Activated naive CD4-positive, alpha-beta T cell (primary cell): ENCODE data around the gene STK35.

Experiments used
- DNase-seq, 4 experiments: peaks; one replicate each; lab custom pipeline; 2025; lab: John Stamatoyannopoulos, UW

Gene STK35

DNA sequence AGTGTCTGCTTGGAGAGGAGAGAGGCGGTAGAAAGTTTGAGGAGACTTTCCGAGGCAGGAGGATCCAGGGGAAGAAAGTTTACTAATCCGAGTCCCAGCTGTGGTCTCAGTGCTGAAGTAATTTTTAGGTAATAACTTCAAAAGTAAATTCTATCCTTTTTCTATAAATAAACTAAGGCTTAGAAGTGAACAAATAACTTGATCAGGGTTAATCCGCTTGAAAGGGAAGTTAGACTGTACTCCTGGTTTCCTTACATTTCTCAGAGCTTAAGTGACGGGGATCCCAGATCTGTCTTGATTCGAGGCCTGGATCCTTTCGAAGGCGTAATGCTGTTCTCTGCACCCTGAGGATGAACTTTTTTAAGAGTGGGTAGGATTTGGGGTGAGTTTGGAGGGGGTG lies 2.6 kb downstream of the STK35 start:
- DNase-seq: no peak

DNA sequence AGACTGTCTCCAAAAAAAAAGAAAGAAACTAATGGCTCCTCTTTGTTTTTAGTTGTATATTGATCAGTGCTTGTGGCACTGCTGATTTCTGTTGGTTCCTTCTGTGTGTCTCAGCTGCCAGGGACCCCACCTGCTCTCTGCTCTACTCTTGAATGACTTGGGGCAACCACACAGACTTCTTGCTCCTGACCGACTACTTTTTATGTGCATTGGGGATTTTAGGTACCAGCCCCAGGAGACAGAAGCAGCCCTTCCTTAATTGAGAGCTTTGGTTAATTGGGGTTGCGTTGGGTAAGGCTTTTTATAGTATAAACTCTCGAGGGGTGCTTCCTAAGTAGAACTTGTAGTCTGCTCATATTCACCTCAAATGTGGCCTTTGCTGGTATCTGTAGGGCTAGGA lies 6.9 kb downstream of the STK35 start:
- DNase-seq: no peak

DNA sequence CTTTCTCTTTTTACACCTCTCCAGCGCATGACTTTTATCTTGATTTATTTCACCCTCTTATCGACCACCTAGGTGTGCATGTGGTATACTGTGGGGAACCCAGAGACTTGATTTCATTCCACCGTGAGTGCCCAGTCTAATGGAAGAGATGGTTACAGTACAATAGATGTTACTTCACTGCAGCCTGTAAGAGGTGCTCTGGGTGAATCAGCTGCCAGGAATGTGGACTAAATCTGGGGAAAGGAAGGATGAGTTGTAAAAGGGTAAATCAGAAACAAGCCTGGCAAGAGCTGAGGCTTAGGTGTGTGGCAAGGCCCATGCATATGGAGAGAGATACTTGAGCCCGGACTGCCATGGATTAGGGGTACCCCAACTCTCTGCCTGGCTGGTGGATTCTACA lies 7.4 kb downstream of the STK35 start:
- DNase-seq: no peak

DNA sequence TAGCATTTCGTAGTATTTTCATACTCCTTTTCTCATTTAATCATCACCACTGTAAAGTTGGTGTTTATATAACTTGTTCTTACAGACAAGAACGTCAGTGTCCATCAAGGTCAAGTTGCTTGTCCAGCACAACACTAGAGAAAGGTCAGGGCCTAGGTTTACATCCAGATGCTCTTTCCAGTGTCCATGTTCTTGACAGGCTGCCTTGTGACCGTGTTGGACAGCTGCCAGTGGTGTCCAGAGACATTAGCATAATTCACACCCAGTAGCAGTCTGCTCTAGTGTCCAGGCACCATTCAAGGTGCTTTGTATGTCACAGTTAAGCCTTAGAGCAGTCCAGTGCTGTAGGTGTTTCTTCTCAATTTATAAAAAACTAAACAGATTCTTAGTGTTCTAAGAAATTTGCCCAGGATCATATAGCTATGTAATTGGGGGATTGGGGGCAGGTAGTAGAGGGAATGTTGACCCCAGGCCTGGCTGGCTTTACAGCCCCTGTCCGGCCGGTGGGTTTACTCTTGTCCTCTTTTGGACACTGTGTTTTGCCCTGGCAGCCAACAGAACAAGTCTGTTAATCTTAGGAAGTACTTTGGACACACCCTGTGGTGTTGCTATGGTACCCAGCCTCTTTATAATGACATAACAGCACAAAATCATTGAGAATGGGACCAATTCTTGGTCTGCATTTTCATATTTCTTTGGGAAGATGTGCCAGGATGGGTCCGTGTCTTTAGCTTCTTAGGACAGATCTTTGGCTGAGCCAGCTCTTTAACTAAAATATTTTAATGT lies 8.0 kb downstream of the STK35 start:
- DNase-seq: no peak

DNA sequence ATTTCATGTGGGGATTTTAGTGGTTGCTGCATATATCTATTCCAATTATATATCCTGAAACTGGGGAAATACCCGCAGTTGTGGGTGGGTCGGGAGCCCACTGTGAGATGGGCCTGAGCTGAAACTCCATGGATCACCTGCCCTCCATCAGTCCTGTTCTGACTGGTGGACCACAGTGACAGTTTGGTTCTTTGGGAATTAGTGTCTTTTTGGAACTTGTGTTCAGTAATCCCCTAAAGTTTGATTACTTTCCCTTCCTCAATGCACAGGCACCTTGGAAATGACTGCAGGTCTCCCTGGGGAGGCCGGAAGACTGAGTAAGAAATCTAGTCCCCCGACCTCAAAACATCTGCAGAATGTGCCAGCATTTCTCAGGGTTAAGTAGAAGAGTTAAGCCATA lies 11.3 kb downstream of the STK35 start:
- no peak for DNase-seq

DNA sequence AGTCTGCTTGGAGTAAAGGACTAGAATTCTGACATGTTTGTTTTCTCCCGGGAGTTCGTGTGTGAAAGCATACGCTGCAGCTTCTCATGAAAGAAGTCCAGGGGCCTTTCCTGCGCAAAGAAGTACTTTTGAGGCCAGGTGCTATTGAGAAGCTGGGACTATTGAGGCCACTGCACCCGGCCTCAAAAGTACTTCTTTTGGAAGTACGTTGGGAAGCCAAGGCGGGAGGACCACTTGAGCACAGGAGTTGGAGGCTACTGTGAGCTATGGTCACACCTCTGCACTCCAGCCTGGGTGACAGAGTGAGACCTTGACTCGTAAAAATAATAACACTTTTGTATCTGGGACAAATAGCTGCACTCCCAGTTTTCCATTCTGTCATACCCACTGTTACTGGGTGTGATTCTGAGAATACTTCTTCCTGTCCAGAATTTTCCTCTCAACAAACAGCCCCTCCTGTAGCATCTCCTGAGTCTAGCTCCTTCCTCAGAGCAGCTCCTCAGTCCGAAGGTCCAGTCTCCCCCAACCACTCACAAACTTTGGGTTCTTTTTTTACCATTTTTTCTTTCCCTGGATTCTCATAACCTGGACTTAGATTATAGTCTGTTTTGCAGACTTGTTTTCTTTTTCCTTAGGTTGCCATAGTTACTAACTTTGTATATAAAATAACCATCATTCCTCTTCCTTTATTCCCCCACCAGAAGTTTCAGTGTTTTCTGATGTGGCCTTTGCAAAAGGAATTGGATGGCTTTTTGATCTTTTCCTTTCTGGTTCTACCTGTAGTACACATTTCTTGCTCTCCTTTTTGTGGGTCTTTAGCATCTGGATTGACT lies 12.7 kb downstream of the STK35 start:
- DNase-seq: no peak

DNA sequence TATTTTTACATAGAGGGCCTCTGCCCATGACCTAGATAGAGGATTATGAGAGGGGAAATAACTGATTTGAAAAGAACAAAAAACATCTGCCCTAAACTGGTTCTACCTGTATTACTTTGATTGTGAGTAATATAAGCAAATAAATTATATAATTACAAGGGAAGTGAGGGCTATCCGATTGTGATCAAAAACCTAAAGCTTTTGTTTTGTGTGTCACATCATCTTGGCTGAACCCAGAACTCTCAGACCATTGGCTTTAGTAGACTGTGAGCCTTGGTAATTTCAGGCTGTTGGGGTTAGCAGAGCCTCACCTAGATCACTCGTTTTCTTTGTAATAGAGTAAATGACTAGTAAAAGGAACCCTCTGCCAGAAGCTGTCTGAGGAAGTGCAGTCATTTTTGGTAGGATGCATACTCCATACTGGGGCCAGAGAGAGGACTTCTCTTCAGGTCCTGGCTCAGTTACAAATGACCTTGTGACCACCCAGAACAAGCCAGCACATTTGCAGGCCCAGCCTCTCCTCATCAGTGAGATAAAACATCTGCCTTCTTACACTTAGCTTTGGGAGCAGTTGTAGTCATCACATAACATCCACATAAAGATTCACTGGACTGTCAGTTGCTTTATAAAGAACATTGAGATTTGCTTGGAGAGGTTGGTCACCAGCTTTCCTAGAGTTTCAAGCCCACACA lies 13.5 kb downstream of the STK35 start:
- no peak for DNase-seq

DNA sequence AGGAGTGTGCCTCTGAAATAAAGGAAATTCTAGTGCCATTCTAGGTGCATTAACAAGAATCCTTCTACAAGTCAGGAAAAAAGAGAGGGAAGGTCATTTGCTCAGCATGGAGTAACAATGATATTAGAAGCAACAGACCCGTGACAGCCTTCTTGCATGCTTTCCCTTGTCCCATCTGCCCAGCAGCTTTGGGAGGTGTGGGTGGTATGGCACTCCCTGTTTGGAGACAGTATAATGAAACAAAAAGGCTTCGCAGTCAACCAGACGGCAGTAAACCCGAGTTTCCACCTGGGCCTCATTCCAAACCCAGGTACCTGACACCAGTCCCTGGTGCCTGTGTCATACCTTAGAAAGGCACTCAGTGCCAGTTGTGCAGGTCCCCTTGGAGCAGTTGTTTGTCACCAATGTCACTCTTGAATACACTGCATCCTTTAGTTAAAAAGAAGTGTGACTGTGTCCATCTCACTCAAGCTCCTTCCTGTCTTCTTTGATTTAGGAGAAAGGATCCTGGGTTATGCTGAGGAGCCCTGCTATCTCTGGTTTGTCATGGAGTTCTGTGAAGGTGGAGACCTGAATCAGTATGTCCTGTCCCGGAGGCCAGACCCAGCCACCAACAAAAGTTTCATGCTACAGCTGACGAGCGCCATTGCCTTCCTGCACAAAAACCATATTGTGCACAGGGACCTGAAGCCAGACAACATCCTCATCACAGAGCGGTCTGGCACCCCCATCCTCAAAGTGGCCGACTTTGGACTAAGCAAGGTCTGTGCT lies 14.7 kb downstream of the STK35 start:
- DNase-seq: no peak

DNA sequence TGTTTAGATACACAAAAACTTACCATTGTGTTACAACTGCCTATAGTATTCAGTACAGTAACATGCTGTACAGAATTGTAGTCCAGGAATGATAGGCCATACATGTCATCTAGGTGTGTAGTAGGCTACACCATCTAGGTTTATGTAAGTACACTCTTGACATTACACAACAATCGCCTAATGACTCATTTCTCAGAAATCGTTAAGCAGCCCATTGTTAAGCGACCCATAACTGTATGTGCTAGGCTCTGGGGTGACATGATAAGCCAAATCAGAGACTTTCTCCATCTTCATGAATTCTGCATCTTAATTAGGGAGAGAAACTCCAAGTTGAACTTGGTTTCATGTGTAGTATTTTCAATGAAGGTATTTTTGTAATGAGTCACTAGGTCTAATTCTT lies 17.2 kb downstream of the STK35 start:
- no peak for DNase-seq

DNA sequence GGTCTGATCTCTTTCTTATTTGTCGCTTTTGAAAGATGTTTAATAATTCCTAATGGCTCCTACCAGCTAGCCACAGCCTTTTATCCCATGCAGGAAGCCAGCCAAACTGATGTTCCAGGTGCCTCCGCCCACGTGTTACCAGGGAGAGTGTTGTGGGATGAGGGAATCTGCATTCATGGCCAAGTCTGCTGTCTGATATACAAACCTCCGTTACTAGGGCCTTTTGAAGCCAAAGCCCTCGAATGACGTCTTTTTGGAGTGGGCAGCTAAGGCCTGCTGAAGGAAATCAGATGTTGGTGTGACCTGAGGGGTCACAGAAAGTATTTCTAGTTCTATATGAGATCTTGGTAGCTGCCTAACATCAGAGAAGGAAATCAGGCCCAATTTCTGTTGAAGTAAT lies 21.3 kb downstream of the STK35 start:
- DNase-seq: no peak

DNA sequence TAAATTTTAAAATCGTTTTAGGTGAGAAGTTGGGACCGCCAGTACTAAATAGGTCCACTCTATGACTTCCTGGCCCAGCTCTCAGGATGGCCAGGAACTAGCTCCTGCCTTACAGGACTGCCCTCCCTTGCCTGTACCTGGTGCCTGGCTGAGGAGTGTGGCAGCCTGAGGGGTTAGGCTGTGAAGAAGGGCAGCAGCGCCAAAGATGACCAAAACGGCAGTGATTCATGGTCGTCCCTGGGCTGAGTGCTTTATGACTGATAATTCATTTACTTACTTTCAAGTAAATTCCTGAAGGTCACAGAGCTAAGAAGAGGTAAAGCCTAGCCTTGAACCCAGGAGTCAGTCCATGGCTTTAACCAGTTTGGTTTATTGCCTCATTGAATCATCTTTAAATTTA lies 22.1 kb downstream of the STK35 start:
- no peak for DNase-seq

DNA sequence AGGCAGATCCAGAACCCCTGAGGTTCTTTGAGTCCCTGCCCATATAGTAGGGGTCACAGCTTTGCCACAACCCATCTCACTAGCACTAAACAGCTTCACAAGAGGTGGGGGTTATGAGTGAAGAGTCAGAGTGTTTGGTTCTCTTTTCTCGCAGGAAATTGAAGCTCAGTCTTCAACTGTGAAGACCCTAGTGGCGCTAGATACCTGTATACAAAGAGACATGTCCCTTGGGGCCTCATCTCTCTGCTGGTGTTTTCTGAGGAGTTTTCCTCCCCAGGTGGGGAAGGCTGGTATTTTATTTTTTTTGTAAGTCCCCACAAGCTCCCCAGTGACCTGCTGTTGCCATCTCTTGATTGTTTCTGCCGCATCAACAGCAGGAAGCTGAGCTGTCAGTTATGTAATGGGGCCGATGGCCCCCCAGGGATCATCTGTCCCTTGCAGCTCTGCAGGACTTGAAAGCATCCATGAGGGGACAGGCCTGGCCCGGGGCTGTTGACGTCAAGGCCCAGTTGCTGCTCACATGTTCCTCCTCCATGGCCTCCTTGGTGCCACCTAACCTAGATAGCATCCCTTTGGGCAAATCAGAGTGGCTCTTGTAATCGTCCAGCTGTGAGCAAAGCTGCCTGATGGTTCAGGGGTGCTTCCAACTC lies 23.1 kb downstream of the STK35 start:
- no peak for DNase-seq

DNA sequence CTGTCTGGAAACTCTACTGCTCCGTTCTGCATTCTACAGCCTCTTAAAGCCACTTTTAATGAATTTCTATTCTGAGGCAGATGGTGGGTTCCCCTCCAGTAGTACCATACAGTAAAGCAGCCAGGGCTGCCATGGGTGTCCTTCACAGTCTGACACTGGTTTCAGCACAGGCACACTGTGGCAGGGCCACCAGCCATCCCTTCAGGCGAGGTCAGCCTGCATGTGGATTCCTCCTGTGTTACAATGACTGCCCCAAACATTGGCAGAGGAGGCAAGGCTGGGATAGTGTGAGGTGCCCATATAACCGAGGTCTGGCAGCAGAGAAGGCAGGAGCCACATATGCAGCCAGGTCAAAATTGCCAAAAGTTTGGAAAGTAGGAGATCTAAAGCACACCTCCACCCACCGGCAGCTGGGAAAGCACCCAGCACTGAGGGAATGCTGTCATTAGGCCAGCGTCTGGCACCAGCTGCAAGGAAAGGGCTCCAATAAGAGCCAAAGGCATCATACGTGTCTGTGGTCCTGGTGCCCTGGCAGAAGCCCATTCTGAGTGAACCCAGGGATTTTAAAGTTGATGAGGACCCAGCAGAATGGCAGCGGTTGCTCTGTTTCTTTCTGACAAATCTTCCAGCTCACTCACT lies 24.0 kb downstream of the STK35 start:
- DNase-seq: no peak

DNA sequence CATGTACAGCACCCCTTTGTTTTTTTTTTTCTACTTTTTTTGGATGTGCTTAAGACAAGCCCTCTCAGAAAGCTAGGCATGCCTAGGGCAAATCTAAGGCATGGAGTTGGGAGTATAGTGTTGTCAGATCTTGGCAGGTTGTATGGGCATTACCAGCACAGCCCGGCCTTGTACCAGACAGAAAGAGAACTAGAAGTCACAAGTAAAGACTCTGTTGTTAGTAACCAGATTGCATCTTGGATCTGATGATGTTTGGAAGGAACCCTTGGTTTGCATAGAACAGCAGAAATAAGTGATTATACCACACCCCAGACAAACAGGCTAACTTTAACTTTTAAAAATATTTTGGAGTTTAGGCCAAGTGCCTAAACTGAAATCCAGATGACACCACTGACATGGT lies 25.6 kb downstream of the STK35 start:
- DNase-seq: no peak

DNA sequence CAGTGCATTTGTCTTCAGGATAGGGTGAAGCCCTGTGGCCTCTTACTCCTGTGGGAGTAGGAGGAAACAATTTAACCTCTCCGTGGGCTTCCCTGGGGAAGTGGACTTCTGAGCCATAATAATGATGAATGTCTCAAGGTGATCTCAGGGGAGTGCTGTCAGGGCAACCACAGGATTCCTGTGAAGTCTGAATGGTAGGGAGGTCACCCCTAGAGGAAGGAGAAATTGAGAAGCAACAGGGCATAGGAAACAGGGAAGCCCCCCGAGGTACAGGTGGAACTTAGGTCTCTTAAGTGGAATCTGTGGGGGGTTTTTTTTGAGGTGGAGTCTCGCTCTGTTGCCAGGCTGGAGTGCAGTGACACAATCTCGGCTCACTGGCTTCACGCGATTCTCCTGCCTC lies 26.9 kb downstream of the STK35 start:
- DNase-seq: no peak

DNA sequence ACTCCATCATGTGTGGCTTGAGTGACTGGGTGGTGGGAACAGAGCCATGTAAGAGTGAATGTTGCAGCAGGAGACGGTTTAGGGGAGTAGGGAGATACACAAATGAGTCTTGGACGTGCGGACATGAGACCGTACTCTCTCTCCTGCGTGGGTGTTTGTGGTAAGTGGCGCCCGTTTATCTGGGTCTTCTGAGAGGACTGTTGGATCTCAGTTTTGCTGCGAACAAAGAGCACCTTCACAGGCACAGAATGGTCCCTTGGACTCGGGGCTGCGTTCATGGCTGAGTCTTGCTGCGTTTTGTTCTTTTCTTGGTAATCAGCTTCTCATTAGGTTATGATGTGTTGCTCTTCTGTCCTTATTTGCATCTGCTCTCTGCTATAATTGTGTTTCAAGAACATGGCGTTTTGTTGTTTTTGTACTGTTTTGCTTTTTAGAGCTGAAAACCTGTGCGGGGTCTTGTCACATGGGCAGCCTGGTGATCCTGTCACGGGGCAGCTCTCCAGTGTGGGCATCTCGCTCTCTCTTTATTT lies 28.5 kb downstream of the STK35 start:
- DNase-seq: no peak

DNA sequence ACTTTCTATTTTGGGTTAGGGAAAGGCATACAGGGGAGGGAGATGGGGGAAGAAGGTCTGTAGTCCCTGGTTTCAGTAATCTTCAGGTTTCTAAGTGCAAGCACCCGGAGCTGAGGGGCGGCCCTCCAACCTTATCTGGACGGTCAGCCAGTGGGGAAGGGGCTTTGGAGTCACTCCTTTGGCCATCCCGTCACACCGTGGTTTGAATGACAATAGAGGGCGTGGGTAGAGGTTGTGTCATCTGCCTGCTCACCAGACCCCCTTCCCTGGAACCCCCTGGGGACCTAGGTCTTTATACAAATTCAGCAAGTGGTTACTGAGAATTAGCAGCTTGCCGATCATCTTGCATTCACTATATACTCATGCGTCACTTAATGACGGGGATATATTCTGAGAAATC lies 29.1 kb downstream of the STK35 start:
- no peak for DNase-seq

DNA sequence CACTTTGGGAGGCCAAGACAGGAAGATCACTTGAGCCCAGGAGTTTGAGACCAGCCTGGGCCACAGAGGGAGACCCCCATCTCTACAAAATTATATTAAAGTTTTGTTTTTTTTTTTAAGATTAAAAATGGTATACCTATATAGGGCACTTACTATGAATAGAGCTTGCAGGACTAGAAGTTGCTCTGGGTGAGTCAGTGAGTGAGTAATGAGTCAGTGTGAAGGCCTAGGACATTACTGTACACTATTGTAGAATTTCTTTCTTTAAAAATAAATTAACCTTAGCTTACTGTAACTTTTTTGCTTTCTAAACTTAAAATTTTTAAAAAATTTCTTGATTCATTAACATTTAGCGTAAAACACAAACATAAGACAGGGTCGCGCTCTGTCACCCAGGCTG lies 29.7 kb downstream of the STK35 start:
- DNase-seq: no peak

DNA sequence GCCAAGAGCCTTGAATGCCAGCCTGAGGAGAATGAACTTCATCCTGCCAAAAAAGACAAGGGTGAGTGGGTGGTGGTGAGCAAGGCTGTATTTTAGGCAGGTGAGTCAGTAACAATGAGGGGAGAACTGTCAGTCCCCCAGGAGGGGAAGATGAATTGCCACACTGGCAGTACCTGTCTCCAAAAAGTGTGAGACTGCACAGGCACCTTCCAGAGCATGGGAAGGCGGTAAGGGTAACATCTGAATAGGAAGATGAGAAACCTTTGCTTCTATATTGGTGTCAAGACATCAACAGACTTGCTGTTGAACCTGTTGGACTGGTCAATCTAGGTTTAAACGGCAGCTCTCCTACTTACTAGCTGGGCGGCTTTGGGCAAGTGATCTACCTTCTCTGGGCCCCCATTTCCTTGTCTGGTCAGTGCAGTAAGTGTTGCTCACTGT lies 30.9 kb downstream of the STK35 start:
- DNase-seq: no peak

DNA sequence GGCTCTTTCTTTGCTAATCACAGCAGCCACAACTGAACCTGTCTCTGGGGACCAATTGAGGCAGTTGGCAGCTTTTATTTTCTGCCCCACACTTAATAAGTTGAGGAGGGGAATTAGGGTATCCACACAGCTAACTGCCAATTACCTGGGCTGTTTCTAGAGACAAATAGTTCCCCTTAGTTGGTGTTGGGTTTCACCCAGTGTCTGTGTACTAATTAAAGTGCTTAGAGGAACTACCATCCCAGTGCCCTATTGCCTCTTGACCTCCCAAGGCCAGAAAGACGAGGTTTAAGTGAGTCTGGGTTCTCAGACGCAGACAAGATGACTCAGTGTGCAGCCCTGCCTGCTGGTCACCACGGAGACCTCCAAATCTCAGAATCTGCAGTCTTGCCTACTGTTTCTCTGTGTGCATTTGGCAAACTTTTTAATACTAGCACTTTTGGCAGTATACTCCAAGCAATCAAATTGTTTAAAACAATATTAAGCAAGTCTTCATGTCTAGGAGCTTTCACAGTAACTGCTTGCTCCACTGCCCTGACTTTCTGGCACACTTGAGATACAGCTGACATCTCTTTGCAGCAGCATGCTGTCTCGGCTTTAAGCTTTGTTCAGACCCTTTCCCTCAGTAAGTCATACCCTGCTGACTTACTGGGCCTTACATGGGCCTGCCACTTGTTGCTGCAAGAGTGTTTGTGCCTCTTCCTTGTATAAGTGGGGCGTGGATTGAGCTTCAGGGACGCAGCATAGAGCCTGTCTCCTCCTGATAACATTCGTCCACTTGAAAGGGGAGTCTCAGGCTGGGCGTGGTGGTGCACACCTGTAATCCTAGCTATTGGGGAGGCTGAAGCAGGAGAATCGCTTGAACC lies 31.9 kb downstream of the STK35 start:
- no peak for DNase-seq
